Mesothelial cell of epicardium (in vitro differentiated cells): ENCODE measurements around the gene ADGRG6. TPM values are rescaled to one million over a fixed set of nuclear protein-coding genes. Genes with fewer than 3 reads are reported as not detected.

ENCODE experiments used
- DNase-seq, 2 experiments: peaks; one replicate each; pipeline ENCODE4 v3.0.0; 2021; ENCODE audit warnings: low spot score in 2 of 2; ENCODE audit not compliant: unreplicated experiment in 2 of 2
- H3K27ac Mint-ChIP-seq: 2 replicates; pipeline ENCODE4 v1.8.0; 2021; ENCODE audit warnings: mixed read lengths
- H3K27me3 Mint-ChIP-seq: 2 replicates; pipeline ENCODE4 v1.8.0; 2021; ENCODE audit warnings: low read depth, mixed read lengths
- H3K36me3 Mint-ChIP-seq: 2 replicates; pipeline ENCODE4 v1.8.0; 2021; ENCODE audit warnings: mixed read lengths
- H3K4me1 Mint-ChIP-seq: 2 replicates; pipeline ENCODE4 v1.8.0; 2021; ENCODE audit warnings: mixed read lengths
- H3K4me3 Mint-ChIP-seq: 2 replicates; pipeline ENCODE4 v1.8.0; 2021; ENCODE audit warnings: mild to moderate bottlenecking, moderate library complexity, mixed read lengths
- H3K9me3 Mint-ChIP-seq: 2 replicates; pipeline ENCODE4 v1.8.0; 2021; ENCODE audit warnings: mixed read lengths
- CTCF ChIP-seq: fragments of 200-600 bp; sonication (generic); IDR thresholded peaks from one replicate; pipeline ENCODE4 v1.5.0; 2021; ENCODE audit warnings: antibody characterized with exemption; ENCODE audit not compliant: unreplicated experiment
- total RNA-seq: library from RNA; stranded (reverse); gene quantifications from 3 replicates; pipeline ENCODE4 v1.2.1, GENCODE V29; 2021

The ADGRG6 gene
- total RNA-seq, 1 donor from 2014 or later, result 36.6 TPM

GRCh38 chr6:142297996-142298753 lies 3.6 kb upstream of the ADGRG6 start:
- no peak for TF ChIP-seq CTCF
- no peak overlapping the region for H3K4me3 Mint-ChIP-seq

DNA sequence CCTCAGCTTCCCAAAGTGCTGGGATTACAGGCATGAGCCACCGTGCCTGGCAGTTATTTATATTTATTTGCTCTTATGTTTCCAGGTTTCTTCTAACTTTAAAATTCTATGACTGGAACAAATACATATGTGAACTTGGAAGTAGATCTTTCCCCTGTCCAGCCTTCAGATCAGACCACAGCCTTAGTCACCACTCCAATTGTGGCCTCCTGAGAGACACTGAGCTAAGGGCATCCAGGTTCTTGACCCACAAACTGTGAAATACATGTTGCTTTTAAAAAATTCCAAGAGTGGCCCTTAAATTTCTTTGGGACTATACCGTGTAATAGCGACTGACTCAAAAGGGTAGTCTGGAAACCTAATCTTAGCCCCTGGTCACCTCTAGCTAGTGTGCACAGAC lies 1.5 kb upstream of the ADGRG6 start:
- H3K36me3 Mint-ChIP-seq, result no peaks in the 10 kb centered on the region
- H3K9me3 Mint-ChIP-seq, result peaks cover 8% of the 10 kb centered on the region
- H3K27me3 Mint-ChIP-seq, result peaks cover 7% of the 10 kb centered on the region
- peaks cover 41% of the 10 kb centered on the region for H3K4me1 Mint-ChIP-seq
- H3K27ac Mint-ChIP-seq, result peak overlapping the region; percentile 91
- TF ChIP-seq CTCF, result no peak
- DNase-seq, result no peak
- no peak overlapping the region for H3K4me3 Mint-ChIP-seq

More at GRCh38 chr6:142297996-142298753, 3.6 kb upstream of the ADGRG6 start:
- Mint-ChIP-seq H3K9me3 (peaks cover 8% of the 10 kb centered on the region), H3K27ac (peak overlapping the region; percentile 16), H3K36me3 (no peaks in the 10 kb centered on the region), H3K4me1 (peaks cover 29% of the 10 kb centered on the region), H3K27me3 (peaks cover 5% of the 10 kb centered on the region)
- DNase-seq, result no peak

- Mint-ChIP-seq H3K4me3 (peak overlapping the region; percentile 81), H3K27me3 (peaks cover 7% of the 10 kb centered on the region), H3K36me3 (no peaks in the 10 kb centered on the region), H3K4me1 (peaks cover 41% of the 10 kb centered on the region), H3K27ac (peak overlapping the region; percentile 91), H3K9me3 (peaks cover 8% of the 10 kb centered on the region)
- TF ChIP-seq CTCF, result no peak
- DNase-seq, result peak in 1 of 2 experiments; percentile 60
Measured at GRCh38 chr6:142300758-142301650, 803 bp upstream of the ADGRG6 start.

DNA sequence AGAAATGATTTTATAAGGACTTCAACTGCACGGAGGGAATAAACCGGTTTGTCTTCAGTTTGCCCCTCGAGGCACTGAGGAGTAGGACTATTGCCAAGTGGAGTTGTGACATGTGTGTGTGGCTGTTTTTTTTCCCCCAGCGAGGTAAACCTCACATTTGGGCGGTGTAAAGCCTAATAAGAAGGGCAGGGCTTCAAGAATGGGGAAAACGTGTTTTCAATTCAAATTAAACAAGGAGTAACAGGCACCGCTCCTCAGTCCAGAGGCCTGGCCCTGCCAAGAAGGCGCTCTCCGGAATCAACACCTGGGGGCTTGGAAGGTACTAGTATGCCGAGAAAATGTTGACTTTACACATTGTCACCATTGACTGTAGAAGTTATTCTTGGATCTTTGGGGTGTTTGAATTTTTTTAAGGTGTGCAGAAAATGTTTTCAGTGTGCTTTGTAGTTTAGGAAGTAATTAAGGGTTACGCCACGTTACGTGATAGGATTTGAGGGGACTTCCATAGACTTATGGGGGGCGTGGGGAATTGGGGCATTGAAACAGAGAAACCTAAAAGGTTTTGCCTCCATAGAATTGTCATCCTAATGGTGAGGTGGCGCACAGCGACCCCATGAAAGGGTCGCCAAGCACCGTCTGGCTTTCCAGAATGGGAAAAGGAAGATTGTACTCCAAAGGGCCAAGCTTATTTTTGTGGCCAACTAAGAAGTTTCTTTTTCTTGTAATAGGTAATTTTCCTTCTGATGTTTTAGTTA lies 791 bp downstream of the ADGRG6 start:
- Mint-ChIP-seq H3K36me3 (no peaks in the 10 kb centered on the region), H3K9me3 (no peaks in the 10 kb centered on the region), H3K4me3 (peak overlapping the region; percentile 81), H3K27ac (peak overlapping the region; percentile 93), H3K4me1 (peaks cover 51% of the 10 kb centered on the region), H3K27me3 (peaks cover 7% of the 10 kb centered on the region)
- no peak for TF ChIP-seq CTCF
- DNase-seq, result peak; percentile 25 to 62

- Mint-ChIP-seq H3K36me3 (no peaks in the 10 kb centered on the region), H3K27ac (peak overlapping the region; percentile 93), H3K4me1 (peaks cover 51% of the 10 kb centered on the region), H3K9me3 (no peaks in the 10 kb centered on the region), H3K4me3 (peak overlapping the region; percentile 81), H3K27me3 (peaks cover 7% of the 10 kb centered on the region)
- DNase-seq, result no peak
- TF ChIP-seq CTCF, result no peak
Measured at GRCh38 chr6:142303176-142303533, 1.3 kb downstream of the ADGRG6 start.
